Activated naive CD8-positive, alpha-beta T cell treated with anti-CD3 and anti-CD28 coated beads for 36 hours (primary cell): Measurements from ENCODE around the gene CDH23. TPM values are rescaled to one million over a fixed set of nuclear protein-coding genes. Genes with fewer than 3 reads are reported as not detected.

Experiments
- DNase-seq: peaks from one replicate; pipeline ENCODE4 v3.0.0; 2021
- H3K27ac Mint-ChIP-seq: one replicate; pipeline ENCODE4 v1.8.0; 2022; ENCODE audit warnings: mild to moderate bottlenecking, moderate library complexity, mixed read lengths
- H3K27me3 Mint-ChIP-seq: one replicate; pipeline ENCODE4 v1.8.0; 2022; ENCODE audit warnings: mild to moderate bottlenecking, mixed read lengths
- H3K36me3 Mint-ChIP-seq: one replicate; pipeline ENCODE4 v1.8.0; 2021; ENCODE audit warnings: mild to moderate bottlenecking, mixed read lengths
- H3K4me1 Mint-ChIP-seq: one replicate; pipeline ENCODE4 v1.8.0; 2021; ENCODE audit warnings: mixed read lengths
- H3K4me3 Mint-ChIP-seq: one replicate; pipeline ENCODE4 v1.8.0; 2022; ENCODE audit warnings: mild to moderate bottlenecking, moderate library complexity, mixed read lengths
- H3K9me3 Mint-ChIP-seq: one replicate; pipeline ENCODE4 v1.8.0; 2022; ENCODE audit warnings: mixed read lengths
- total RNA-seq, 2 experiments: library from RNA; stranded (reverse); gene quantifications; one replicate each; pipeline ENCODE4 v1.2.3, GENCODE V29; 2021

The CDH23 gene
- total RNA-seq, 2 experiments from 2014 or later: 1.4 TPM

DNA sequence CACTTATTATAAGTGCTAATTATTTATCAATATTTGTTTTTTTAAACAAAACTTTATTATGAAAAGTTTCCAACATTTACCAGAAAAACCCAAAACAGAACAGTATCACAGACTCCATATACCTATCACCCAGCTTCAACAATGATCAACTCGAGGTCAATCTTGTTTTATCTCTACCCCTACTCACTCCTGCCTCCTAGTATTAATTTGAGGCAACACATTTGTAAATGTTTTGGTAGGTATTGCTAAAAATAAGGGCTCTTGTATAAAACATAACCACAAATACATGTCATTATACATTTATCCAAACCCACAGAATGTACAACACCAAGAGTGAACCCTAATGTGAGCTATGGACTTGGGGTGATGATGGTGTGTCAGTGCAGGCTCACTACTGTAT is 15.9 kb upstream of the CDH23 start:
- no peak overlapping the region for H3K27ac Mint-ChIP-seq

DNA sequence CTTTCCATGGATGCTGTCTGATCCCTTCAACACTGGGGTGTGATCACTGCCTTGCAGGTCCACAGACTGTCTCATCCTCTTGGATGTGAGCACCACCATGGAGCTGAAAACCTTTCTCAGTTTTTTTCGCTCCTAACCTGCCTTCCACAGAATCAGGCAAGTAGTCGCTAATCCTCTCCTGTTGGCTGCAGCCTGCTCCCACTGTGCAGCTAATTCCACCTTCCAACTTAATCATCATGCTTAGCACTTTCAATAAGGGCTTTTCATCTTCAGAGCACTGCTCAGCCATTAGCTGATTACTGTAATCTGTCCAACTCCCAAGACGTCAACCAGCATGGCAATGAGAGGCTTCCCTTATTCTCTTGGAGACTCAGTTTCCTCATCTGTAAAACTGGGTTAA is 15.1 kb upstream of the CDH23 start:
- Mint-ChIP-seq H3K27me3 (no peaks in the 10 kb centered on the region), H3K4me1 (peaks cover 4% of the 10 kb centered on the region), H3K36me3 (no peaks in the 10 kb centered on the region), H3K9me3 (no peaks in the 10 kb centered on the region), H3K27ac (no peak overlapping the region), H3K4me3 (no peak overlapping the region)
- no peak for DNase-seq

More for the DNA sequence above, 15.9 kb upstream of the CDH23 start:
- H3K4me3 Mint-ChIP-seq: no peak overlapping the region
- no peaks in the 10 kb centered on the region for H3K9me3 Mint-ChIP-seq
- DNase-seq: no peak
- peaks cover 8% of the 10 kb centered on the region for H3K4me1 Mint-ChIP-seq
- H3K27me3 Mint-ChIP-seq: no peaks in the 10 kb centered on the region
- H3K36me3 Mint-ChIP-seq: no peaks in the 10 kb centered on the region

DNA sequence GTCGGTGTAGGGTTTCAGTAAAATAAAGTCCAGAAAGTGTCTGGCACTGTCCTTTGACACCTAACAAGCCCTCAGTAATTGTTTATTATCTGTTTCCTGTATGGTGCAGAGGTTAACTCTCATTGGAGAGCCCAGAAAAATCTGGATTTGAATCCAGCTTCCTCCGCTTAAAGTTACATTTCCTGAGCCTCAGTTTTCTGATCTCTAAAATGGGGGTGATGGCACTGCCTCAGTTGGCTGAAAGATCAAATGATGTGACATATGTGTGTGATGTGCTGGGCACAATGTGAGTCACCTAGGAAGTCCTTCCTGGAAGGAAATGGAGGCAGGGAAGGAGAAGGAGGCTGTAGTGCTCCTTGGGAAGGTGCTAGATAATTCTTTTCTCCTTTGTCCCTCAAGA is 14.7 kb upstream of the CDH23 start:
- H3K9me3 Mint-ChIP-seq: no peaks in the 10 kb centered on the region
- no peak overlapping the region for H3K27ac Mint-ChIP-seq
- DNase-seq: no peak
- no peaks in the 10 kb centered on the region for H3K27me3 Mint-ChIP-seq
- H3K36me3 Mint-ChIP-seq: no peaks in the 10 kb centered on the region
- no peak overlapping the region for H3K4me3 Mint-ChIP-seq
- H3K4me1 Mint-ChIP-seq: peaks cover 4% of the 10 kb centered on the region

DNA sequence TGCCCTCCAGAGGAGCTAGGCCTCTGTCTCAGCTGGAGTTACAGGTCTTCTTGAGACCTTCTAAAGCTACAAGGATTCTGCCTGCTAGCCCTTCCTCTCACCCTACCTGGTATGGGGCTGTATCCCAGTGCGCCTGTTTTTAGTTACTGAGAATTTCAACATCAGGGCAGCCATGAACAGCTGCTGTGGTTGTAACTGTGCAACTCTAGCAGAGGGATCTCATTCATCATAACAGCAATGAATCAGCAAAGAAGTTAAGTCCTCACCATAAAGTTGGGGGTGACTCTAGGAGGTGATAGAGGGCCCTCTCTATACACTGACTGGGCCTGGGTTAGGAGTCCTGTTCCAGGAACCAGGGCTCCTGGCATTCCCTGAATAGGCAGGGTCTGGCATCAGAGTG is 14.0 kb upstream of the CDH23 start:
- no peak for DNase-seq
- no peaks in the 10 kb centered on the region for H3K27me3 Mint-ChIP-seq
- H3K4me3 Mint-ChIP-seq: no peak overlapping the region
- H3K36me3 Mint-ChIP-seq: no peaks in the 10 kb centered on the region
- H3K4me1 Mint-ChIP-seq: peaks cover under 1% of the 10 kb centered on the region
- H3K9me3 Mint-ChIP-seq: no peaks in the 10 kb centered on the region
- no peak overlapping the region for H3K27ac Mint-ChIP-seq

DNA sequence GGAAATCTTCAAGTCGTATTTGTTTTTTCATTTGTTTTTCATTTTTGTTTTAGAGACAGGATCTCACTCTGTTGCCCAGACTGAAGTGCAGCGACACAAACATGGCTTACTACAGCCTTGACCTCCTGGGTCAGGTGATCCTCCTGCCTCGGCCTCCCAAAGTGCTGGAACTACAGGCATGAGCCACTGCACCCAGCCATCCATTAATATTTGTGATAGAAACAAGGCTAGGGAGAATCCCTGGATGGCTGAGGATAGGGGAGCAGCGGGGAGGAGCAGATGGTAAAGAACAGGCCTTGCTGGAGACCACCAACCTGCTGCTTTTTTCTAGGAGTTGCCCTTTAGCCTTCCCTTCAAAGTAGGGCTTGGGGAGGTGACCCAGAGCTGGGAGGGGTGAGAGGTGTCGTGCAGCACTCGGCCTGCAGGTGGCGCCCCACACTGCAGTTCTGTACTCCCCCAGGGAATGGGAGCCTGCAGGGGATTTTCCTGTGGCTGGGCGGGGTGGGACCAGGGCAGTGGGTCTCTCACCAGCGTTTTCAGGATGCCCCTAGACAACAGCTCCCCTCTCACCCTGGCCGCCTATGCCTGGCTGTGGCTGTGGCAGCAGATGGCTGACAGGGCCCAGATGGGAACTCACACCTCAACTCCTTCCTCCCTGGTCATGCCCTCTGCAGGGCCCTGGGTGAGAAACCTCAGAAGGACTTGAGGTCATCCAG is 12.6 kb upstream of the CDH23 start:
- Mint-ChIP-seq H3K4me3 (no peak overlapping the region), H3K27me3 (no peaks in the 10 kb centered on the region), H3K27ac (no peak overlapping the region), H3K36me3 (no peaks in the 10 kb centered on the region), H3K9me3 (no peaks in the 10 kb centered on the region), H3K4me1 (no peaks in the 10 kb centered on the region)
- DNase-seq: peak; percentile 66

DNA sequence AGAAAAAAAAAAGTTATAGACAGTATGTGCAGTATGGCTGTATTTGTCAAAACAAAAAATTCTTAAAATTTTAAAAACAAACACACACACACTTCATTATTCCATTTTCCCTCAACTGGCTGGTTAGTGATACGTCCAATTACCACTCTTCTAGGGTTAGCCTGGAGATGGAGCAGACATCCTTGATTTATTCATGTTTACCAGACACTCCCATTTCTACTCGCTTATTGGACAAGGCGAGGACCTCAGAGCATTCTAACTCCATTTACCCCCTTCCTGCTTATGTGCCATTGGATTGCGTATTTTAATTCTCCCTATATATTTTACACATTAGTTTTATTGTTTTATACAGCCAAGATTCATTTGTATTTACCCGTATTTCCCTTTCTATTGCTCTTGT is 8.5 kb upstream of the CDH23 start:
- Mint-ChIP-seq H3K4me3 (no peak overlapping the region), H3K9me3 (no peaks in the 10 kb centered on the region), H3K36me3 (no peaks in the 10 kb centered on the region), H3K27ac (no peak overlapping the region), H3K4me1 (no peaks in the 10 kb centered on the region), H3K27me3 (peaks cover 9% of the 10 kb centered on the region)
- no peak for DNase-seq

DNA sequence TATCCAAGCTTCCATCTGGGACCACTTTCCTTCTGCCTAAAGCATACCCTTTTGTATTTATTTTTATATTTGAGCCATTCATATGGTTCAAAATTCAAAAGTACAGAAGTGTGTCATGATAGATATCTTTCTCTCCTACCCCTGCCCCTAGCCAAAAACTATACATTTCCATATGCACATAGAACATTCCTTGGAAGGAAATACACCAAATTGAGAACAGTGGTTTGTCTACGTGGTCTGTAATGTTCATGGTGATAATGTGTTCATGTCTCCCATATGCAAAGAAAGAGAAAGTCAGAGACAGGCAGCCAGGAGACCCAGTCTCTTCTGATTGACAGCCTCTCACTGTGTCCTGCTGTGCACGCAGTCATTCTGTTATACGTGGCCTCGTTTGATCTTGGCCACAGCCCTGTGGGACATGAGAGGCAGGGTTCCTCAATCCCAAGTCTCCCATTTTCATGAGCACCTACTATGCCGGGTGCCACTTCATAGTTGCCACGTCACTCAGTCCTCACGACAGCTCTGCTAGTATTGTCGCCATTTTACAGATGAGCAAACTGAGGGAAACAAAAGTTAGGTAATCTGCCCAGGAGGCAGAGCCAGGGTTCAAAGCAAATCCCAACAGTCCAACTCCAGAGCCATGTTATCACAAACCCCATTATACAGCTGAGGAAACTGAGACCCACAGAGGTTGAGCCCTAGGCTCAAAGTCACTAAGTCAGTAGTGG is 8.0 kb upstream of the CDH23 start:
- Mint-ChIP-seq H3K9me3 (no peaks in the 10 kb centered on the region), H3K27me3 (peaks cover 13% of the 10 kb centered on the region), H3K4me1 (no peaks in the 10 kb centered on the region), H3K27ac (no peak overlapping the region), H3K4me3 (no peak overlapping the region), H3K36me3 (no peaks in the 10 kb centered on the region)
- DNase-seq: no peak

DNA sequence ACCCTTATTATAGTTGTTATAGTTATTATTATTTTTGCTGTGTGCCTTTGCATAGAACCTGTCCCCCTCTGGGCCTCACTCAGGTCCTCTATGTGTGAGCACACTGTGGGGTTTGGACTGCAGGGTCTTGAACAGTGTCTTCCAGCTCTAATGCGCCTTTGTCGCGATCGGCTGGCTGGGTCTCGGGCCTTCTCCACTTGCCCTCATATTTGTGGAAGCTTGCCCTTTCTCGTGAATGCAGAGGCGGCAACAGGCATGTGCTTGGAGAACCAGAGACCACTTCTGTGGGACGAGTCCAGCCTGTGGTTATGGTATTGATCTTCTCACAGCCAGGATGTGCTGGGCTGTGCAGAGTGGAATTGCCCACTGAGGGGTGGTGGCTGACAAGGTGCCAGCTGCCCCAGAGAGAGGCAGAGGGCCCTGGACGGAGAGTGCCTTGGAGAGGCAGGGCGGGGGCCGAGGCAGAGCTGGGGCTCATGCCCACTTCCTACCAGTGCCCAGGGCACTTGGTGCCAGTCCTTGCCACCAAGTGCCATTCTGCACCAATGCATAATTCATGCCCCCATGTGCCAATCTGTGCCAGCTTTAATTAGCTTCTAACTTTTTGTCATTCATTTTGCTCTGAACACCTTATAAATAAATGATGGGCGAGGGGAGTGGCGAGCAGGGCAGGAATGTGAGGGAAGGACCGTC is 6.8 kb upstream of the CDH23 start:
- peaks cover 23% of the 10 kb centered on the region for H3K27me3 Mint-ChIP-seq
- H3K4me3 Mint-ChIP-seq: no peak overlapping the region
- no peaks in the 10 kb centered on the region for H3K4me1 Mint-ChIP-seq
- H3K9me3 Mint-ChIP-seq: no peaks in the 10 kb centered on the region
- no peak for DNase-seq
- no peak overlapping the region for H3K27ac Mint-ChIP-seq
- no peaks in the 10 kb centered on the region for H3K36me3 Mint-ChIP-seq

DNA sequence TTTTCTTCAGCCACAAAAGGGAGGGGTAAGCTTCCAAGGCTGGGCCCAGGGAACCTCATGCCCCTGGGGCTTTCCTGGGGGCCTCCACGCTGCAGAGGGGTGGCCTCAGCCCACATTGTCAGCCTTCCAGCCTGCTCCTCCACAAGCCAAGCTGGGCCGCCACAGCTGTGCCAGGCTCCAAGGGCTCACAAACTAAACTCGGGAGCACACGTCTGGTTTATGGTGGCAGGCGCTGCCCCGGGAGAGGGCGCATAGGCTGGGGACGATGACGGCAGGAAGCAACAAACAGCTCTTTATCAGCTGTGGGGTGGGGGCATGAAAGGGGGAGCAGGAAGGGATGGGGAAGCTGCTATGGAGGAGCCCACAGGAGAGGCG is 6.3 kb upstream of the CDH23 start:
- no peaks in the 10 kb centered on the region for H3K36me3 Mint-ChIP-seq
- H3K4me1 Mint-ChIP-seq: no peaks in the 10 kb centered on the region
- no peak for DNase-seq
- H3K27me3 Mint-ChIP-seq: peaks cover 28% of the 10 kb centered on the region
- H3K27ac Mint-ChIP-seq: no peak overlapping the region
- no peaks in the 10 kb centered on the region for H3K9me3 Mint-ChIP-seq
- H3K4me3 Mint-ChIP-seq: no peak overlapping the region

DNA sequence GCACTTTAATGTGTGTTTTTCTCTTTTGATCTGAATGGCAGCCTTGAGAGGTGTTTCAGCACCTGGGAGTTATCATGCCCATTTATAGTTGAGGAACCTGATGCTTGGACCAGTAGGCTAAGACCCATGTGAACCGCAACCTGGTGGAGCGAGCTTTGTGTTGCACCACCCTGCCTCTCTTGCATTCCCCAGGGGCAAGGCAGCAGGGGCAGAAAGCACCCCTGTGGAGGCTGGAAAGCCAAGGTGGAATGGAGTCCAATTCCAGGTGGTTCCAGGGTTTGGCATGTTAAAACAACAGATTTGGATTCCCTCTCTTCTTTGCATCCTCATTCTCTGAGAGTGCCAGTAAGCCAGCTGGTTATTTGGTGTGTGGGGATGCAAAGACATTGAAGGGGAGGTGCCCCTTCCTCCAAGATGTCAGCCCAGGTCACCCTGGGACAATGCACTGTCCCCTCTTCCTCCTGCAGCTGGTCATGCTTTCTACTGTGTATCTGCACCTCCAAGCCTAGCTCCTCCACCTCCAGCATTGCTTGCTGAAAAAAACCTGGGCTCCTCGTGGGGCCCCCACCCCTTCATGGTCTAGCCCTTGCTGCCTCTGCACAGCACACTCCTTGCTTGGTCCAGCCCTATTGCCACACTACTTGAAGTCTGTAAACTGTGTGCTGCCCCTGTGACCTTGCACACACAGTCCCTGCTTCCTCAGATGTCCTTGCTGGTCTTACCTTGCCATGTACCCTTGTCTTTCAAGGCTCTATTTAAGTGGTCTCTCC is 5.6 kb upstream of the CDH23 start:
- no peaks in the 10 kb centered on the region for H3K36me3 Mint-ChIP-seq
- H3K27ac Mint-ChIP-seq: no peak overlapping the region
- H3K27me3 Mint-ChIP-seq: peaks cover 35% of the 10 kb centered on the region
- no peaks in the 10 kb centered on the region for H3K9me3 Mint-ChIP-seq
- no peak overlapping the region for H3K4me3 Mint-ChIP-seq
- H3K4me1 Mint-ChIP-seq: no peaks in the 10 kb centered on the region
- DNase-seq: no peak

DNA sequence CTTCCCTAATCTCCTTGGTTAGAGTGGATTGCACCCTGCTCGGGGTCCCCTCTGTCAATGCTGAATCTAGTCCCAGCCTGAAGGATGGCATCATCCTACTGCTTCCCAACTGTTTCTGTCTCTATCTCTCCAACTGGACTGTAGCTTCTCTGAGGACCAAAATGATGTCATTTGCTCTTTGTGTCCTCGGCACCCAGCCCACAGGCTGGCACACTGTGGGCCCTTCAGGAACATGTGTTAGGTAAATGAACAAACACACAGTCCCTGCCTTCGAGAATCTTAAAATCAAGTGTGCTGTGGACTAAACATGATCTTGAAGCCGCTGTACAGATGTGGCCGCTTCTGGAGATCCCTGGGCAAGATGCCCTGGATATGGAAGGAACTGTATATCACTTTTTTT is 5.0 kb upstream of the CDH23 start:
- no peaks in the 10 kb centered on the region for H3K4me1 Mint-ChIP-seq
- H3K9me3 Mint-ChIP-seq: no peaks in the 10 kb centered on the region
- H3K27ac Mint-ChIP-seq: no peak overlapping the region
- H3K27me3 Mint-ChIP-seq: peaks cover 35% of the 10 kb centered on the region
- no peaks in the 10 kb centered on the region for H3K36me3 Mint-ChIP-seq
- DNase-seq: no peak
- no peak overlapping the region for H3K4me3 Mint-ChIP-seq

DNA sequence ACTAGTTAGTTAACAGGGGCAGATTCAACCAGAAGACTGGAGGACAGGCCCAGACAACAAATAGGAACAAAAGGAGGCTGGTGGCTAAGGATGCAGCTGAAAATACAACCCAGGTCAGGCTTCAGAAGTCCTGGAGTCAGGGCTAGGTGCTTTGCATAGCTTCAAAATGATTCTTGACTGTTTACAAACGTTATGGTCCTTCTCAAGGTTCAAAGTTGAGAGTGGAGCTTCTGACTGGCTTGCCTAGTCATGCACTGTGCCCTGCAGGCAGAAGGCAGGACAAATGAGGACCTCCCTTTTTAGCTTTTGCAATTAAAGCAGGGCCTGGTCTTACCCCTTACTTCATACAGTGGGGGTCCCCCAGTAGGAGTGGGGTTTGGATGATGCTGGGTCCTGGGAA is 4.4 kb upstream of the CDH23 start:
- Mint-ChIP-seq H3K4me3 (no peak overlapping the region), H3K36me3 (no peaks in the 10 kb centered on the region), H3K27me3 (peaks cover 35% of the 10 kb centered on the region), H3K27ac (no peak overlapping the region), H3K4me1 (no peaks in the 10 kb centered on the region), H3K9me3 (no peaks in the 10 kb centered on the region)
- DNase-seq: no peak

DNA sequence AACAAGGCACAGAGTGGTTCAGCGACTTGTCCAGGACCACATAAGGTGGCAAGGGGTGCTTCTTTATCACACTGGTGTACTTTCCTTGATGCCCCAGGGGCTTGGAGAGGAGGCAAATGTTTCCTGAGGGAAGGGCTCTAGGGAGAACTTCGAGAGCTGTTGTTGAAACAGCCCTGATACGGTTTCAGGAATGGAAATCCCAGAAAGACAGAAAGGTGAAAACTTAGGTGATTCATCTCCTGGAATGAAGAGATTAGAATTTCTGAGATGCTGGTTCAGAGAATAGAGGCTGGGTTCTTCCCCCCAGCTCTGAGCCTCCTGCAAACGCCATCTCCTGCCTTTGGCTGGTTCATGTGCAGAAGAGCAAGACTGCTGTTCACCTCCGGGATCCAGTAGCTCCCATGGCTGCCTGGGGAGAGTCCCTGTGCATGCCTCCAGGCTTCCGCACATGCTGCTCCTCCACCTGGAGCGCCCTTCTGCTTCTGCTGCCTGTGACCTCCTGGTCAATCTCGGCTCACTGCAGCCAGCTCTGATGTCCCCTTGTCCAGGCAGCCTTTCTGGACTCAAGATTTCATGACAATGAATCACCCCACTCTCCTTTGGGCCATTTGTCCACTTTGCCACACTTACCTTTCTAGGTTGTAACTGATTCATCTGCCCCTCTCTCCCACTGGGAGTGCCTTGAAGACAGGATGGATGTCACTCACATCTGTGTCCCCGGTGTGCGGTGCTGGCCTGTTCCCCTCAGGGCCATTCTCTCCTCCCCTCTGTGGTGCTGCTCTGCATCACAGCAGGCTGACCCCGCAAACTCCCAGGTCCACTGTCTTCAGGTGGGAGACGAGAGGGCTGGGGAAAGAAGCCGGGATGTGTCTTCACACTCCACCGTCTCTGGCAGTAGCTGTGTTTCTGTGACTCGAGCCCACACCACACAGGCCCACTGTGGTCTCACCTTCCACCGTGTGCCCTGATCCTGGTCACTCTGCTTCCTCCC is 3.6 kb upstream of the CDH23 start:
- Mint-ChIP-seq H3K27me3 (peaks cover 43% of the 10 kb centered on the region), H3K27ac (no peak overlapping the region), H3K9me3 (no peaks in the 10 kb centered on the region)

DNA sequence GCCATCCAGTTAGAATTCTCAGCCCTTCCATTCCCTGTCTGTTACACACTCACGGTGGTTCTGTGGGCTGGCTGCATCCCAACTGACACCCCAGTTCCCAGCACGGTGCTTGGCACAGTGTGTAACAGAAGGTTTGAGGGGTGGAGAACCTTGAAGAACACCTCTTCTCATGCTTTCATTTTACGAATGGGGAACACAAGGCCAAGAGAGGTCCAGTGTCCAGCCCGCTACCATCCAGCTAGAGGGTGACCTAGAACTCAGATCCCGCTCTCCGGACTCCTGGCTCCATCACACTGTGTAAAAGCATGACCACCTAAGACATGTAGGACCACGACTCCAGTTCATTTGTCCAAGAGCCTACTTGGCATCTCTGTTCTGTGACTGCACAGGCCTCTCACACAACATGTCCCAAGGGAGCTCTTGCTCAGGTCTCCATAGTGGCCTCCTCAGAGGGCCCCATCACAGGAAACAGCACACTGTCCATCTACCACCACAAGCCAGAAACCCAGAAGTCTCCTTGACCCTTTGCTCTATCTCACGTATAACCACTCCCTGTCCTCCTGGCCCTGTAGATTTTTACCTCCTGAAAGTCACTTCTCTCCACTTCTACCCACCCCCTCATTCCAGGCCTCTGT is 2.8 kb upstream of the CDH23 start:
- H3K36me3 Mint-ChIP-seq: no peaks in the 10 kb centered on the region
- peaks cover 3% of the 10 kb centered on the region for H3K4me1 Mint-ChIP-seq
- no peaks in the 10 kb centered on the region for H3K9me3 Mint-ChIP-seq
- H3K27me3 Mint-ChIP-seq: peaks cover 52% of the 10 kb centered on the region
- no peak for DNase-seq
- H3K4me3 Mint-ChIP-seq: no peak overlapping the region
- no peak overlapping the region for H3K27ac Mint-ChIP-seq

More for the DNA sequence above, 3.6 kb upstream of the CDH23 start:
- Mint-ChIP-seq H3K36me3 (no peaks in the 10 kb centered on the region), H3K4me1 (peaks cover 1% of the 10 kb centered on the region), H3K4me3 (no peak overlapping the region)
- no peak for DNase-seq
